Endothelial cell (in vitro differentiated cells): ENCODE results near the gene ADARB2. TPM values are rescaled to one million over a fixed set of nuclear protein-coding genes. Genes with fewer than 3 reads are reported as not detected.
"Not testable (repeated sequence)": the region's sequence is repeated elsewhere in the genome, so short reads cannot be mapped to it uniquely, and the experiment has no call there.

ENCODE experiments used
- DNase-seq: peaks from one replicate; pipeline ENCODE4 v3.0.0; 2021; ENCODE audit warnings: low spot score
- H3K27ac Mint-ChIP-seq: one replicate; pipeline ENCODE4 v1.8.0; 2021; ENCODE audit warnings: mixed read lengths, inconsistent platforms; ENCODE audit not compliant: unreplicated experiment
- H3K27me3 Mint-ChIP-seq: one replicate; pipeline ENCODE4 v1.8.0; 2021; ENCODE audit warnings: mild to moderate bottlenecking, moderate library complexity, mixed read lengths, inconsistent platforms; ENCODE audit not compliant: unreplicated experiment
- H3K36me3 Mint-ChIP-seq: one replicate; pipeline ENCODE4 v1.8.0; 2021; ENCODE audit warnings: mild to moderate bottlenecking, low read depth, mixed read lengths, inconsistent platforms; ENCODE audit not compliant: unreplicated experiment
- H3K4me1 Mint-ChIP-seq: one replicate; pipeline ENCODE4 v1.8.0; 2021; ENCODE audit warnings: mild to moderate bottlenecking, mixed read lengths, inconsistent platforms; ENCODE audit not compliant: unreplicated experiment
- H3K4me3 Mint-ChIP-seq: one replicate; pipeline ENCODE4 v1.8.0; 2021; ENCODE audit warnings: mild to moderate bottlenecking, mixed read lengths, inconsistent platforms; ENCODE audit not compliant: unreplicated experiment
- H3K9me3 Mint-ChIP-seq: one replicate; pipeline ENCODE4 v1.8.0; 2021; ENCODE audit warnings: mixed read lengths, inconsistent platforms; ENCODE audit not compliant: unreplicated experiment
- total RNA-seq: library from RNA; stranded (reverse); fragmentation: NEBNext Ultra II Directional; extraction: Animal tissue kit (Norgen Biotek cat#: 25700); gene quantifications from one replicate; pipeline ENCODE4 v1.2.1, GENCODE V29; 2021; ENCODE audit not compliant: unreplicated experiment
- TF ChIP-seq, protein P1 (sequence below): fragments of 200-600 bp; sonication (generic); IDR thresholded peaks from one replicate; pipeline ENCODE4 v1.5.0; 2021; ENCODE audit warnings: antibody characterized with exemption; ENCODE audit not compliant: unreplicated experiment

The ADARB2 gene
- total RNA-seq, 1 donor from 2014 or later = 54.9 TPM

DNA sequence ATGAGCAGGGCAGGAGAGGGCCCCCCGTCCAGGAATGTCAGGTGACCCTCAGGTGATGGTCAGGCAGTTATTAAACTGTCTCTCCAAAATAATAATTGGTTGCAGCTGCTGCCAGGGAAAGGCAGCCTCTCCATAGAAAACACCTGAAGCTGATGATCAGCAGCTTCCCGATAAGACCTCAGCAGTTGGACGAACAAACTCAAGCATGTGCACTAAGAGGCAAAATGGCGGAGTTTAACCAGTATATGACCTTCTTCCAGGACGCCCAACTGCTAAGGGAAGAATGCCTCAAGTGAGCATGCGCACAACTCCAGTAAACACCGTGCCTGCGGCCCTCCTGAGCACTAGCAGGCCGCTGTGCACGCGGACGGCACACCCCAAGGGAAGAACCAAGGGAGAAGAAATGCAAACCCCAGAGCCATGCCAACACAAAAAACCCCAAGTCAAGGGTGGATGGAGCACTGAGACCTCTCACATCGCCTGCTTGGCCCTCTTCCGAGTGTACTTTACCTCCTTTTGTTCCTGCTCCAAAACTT, 38.9 kb upstream of the ADARB2 start:
- TF ChIP-seq, protein P1, sequence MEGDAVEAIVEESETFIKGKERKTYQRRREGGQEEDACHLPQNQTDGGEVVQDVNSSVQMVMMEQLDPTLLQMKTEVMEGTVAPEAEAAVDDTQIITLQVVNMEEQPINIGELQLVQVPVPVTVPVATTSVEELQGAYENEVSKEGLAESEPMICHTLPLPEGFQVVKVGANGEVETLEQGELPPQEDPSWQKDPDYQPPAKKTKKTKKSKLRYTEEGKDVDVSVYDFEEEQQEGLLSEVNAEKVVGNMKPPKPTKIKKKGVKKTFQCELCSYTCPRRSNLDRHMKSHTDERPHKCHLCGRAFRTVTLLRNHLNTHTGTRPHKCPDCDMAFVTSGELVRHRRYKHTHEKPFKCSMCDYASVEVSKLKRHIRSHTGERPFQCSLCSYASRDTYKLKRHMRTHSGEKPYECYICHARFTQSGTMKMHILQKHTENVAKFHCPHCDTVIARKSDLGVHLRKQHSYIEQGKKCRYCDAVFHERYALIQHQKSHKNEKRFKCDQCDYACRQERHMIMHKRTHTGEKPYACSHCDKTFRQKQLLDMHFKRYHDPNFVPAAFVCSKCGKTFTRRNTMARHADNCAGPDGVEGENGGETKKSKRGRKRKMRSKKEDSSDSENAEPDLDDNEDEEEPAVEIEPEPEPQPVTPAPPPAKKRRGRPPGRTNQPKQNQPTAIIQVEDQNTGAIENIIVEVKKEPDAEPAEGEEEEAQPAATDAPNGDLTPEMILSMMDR = no peak
- no peak for DNase-seq
- no peak overlapping the region for H3K27ac Mint-ChIP-seq

DNA sequence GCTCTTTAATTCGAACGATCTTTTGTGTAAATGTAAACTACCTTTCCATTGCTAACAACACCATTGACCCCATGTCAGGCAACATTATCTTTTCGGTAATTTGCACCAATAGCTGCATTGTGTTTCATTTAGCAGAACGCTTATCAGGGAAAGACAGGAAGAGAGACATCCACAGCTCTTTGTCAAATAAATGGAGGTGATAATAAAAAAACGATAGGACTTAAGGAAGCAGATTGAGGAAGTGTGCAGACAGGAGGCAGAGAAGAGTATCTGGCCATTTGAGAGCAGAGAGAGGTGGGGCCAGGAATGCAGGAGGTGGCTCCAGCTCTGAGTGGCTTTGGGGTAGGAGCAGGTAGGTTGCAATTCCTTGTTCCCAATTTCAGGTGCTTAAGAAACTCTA, 37.5 kb upstream of the ADARB2 start:
- Mint-ChIP-seq H3K27me3 (peaks cover 2% of the 10 kb centered on the region), H3K4me3 (no peak overlapping the region), H3K27ac (no peak overlapping the region), H3K9me3 (no peaks in the 10 kb centered on the region), H3K4me1 (no peaks in the 10 kb centered on the region), H3K36me3 (peaks cover 4% of the 10 kb centered on the region)
- DNase-seq = no peak
- TF ChIP-seq, protein P1 = no peak

More for the DNA sequence above, 38.9 kb upstream of the ADARB2 start:
- Mint-ChIP-seq H3K9me3 (no peaks in the 10 kb centered on the region), H3K4me3 (no peak overlapping the region), H3K36me3 (peaks cover 4% of the 10 kb centered on the region), H3K27me3 (peaks cover 2% of the 10 kb centered on the region), H3K4me1 (no peaks in the 10 kb centered on the region)

DNA sequence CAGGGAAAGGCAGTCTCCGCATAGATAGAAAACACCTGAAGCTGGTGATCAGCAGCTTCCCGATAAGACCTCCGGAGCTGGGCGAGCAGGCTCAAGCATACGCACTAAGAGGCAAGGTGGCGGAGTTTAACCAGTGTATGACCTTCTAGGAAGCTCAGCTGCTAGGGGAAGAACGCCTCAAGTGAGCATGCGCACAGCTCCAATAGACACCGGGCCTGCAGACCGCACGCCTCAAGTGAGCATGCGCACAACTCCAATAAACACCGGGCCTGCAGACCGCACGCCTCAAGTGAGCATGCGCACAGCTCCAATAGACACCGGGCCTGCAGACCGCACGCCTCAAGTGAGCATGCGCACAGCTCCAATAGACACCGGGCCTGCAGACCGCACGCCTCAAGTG, 35.9 kb upstream of the ADARB2 start:
- DNase-seq, H3K4me1 Mint-ChIP-seq, H3K9me3 Mint-ChIP-seq, H3K36me3 Mint-ChIP-seq, H3K27ac Mint-ChIP-seq, H3K4me3 Mint-ChIP-seq, H3K27me3 Mint-ChIP-seq: not testable (repeated sequence)

DNA sequence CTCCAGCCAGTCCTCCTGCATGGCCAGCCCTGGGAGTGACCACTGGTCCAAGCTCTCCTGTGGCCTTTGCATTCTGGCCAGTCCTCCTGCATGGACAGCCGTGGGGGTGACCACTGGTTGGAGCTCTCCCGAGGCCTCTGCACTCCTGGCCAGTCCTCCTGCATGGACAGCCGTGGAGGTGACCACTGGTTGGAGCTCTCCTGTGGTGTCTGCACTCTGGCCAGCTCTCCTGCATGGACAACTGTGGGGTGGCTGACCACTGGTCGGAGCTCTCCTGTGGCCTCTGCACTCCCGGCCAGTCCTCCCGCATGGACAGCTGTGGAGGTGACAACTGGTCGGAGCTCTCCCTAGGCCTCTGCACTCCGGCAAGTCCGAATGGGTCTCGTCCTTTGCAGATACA, 28.7 kb upstream of the ADARB2 start:
- Mint-ChIP-seq H3K9me3 (no peaks in the 10 kb centered on the region), H3K36me3 (no peaks in the 10 kb centered on the region), H3K27me3 (peaks cover 1% of the 10 kb centered on the region), H3K4me1 (no peaks in the 10 kb centered on the region), H3K27ac (no peak overlapping the region), H3K4me3 (no peak overlapping the region)
- no peak for DNase-seq
- TF ChIP-seq, protein P1 = no peak

DNA sequence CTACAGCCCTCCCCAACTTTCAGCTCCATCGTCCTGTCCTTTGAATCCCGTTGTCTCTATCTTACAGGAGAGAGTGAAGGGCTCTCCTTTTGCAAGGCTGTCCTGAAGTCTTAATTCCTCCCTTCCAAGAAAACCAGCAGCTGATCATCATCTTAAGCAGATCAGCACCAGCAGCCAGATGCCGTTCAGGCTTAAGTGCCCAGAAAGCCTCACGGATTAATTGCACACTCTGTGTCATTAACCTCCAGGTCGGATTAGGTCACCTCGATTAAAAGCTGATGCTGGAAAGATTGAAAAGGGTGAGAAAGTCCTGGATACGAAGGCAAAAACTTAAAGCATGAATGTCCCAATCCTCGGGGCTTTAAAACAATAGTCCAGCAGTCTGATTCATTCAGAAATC, 24.8 kb upstream of the ADARB2 start:
- no peaks in the 10 kb centered on the region for H3K4me1 Mint-ChIP-seq
- H3K27me3 Mint-ChIP-seq = no peaks in the 10 kb centered on the region
- DNase-seq = no peak
- no peaks in the 10 kb centered on the region for H3K36me3 Mint-ChIP-seq
- TF ChIP-seq, protein P1 = no peak
- H3K4me3 Mint-ChIP-seq = no peak overlapping the region
- no peaks in the 10 kb centered on the region for H3K9me3 Mint-ChIP-seq
- no peak overlapping the region for H3K27ac Mint-ChIP-seq
